ENCODE measurements around the gene AIFM3.

AIFM3 gene

DNA sequence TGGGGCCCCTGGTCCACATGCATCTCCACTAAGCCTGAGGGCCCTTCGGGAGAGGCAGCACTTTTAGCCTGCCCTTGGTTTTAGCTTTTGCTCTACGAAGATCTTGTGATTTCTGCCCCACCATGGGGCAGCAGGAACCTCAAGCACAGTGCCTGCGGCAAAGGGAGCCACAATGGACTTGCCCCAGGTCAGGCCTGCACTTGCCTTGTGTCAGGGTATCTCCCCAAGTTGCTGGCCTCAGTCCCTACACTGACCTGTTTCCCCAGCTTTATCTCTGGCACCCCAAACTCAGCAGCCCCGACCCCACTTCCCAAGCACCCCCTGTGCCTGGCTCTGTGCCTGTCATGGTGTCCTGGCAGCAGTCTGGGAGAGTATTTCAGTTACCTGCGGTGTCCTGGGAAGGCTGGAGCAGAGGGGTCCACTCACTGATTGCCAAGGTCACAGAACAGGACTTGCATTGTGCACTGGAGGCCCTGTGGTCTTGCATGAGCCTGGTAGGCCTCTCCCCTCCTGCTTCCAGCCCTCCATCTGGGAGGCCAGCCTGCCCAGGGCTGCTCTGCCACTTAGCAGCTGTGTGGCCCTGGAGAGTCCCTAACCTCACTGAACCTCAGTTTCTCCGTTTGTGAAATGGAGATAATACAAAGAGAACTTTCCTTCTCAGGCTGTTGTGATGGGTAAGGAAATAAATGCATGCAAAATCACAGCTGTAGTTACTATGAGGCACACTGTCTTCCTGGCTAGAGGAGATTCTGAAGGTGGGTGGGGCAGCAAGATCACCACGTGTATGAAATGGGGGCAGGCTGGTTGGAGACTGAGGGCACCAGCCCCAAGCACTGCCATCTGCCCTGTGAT lies 3.6 kb upstream of the AIFM3 start:
- TF ChIP-seq, protein P1, sequence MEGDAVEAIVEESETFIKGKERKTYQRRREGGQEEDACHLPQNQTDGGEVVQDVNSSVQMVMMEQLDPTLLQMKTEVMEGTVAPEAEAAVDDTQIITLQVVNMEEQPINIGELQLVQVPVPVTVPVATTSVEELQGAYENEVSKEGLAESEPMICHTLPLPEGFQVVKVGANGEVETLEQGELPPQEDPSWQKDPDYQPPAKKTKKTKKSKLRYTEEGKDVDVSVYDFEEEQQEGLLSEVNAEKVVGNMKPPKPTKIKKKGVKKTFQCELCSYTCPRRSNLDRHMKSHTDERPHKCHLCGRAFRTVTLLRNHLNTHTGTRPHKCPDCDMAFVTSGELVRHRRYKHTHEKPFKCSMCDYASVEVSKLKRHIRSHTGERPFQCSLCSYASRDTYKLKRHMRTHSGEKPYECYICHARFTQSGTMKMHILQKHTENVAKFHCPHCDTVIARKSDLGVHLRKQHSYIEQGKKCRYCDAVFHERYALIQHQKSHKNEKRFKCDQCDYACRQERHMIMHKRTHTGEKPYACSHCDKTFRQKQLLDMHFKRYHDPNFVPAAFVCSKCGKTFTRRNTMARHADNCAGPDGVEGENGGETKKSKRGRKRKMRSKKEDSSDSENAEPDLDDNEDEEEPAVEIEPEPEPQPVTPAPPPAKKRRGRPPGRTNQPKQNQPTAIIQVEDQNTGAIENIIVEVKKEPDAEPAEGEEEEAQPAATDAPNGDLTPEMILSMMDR (IDR thresholded peaks at IDR 0.05) = no peak
- no peak for TF ChIP-seq ZFX (IDR thresholded peaks at IDR 0.05; ENCODE audit: borderline replicate concordance)
- H3K27ac ChIP-seq = no peak overlapping the region

DNA sequence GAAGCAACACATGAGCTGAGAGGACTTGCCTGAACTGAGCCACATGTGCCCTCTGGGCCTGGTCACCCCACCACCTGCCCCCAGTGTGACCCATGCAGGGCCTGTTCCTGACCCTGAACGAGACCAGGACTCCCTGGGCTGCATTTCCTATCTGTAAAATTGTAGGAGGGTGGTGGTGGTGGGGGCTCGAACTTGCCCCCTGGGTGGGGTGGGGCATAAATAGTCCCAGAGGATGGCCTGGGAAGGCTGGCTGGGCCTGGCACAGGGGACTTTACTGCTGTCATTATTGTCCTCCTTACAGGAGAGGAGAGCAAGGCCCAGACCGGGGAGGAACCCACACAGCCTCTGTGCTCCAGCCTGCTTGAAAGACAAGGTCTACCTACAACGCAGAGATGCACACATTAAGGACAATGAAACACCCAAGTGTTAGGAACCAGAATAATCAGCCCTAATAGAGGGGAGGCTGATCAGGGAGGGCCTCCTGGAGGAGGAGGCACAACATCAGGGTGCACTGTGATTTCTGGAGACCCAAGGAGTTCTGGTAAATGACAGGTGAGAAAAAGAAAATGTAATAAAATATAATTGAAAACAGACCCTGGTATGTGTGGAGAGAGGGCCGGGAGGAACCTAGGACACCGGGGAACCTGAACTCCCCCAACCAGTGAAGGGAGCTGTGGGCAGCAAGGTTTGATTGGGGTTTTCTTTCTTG lies 2.8 kb upstream of the AIFM3 start:
- H3K27ac ChIP-seq = no peak overlapping the region
- TF ChIP-seq, protein P1 (IDR thresholded peaks at IDR 0.05) = no peak
- no peak for TF ChIP-seq ZFX (IDR thresholded peaks at IDR 0.05; ENCODE audit: borderline replicate concordance)

DNA sequence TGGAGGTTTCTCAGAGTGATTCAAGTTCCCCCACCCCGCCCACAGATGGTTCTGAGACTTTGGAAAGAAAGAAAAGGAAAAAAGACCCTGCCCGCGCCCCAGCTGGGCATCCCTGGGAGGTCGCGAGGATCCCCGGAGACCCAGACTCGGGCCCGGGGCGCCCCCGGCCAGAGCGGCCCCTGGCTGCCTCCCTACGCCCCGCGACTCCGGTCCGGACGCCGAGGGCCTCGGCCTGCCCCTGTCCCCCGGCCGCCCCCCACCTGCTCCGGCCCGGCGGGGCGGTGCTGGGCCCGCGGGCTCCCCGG lies 2.3 kb upstream of the AIFM3 start:
- no peak for TF ChIP-seq ZFX (IDR thresholded peaks at IDR 0.05; ENCODE audit: borderline replicate concordance)
- TF ChIP-seq, protein P1 (IDR thresholded peaks at IDR 0.05) = no peak
- H3K27ac ChIP-seq = no peak overlapping the region

DNA sequence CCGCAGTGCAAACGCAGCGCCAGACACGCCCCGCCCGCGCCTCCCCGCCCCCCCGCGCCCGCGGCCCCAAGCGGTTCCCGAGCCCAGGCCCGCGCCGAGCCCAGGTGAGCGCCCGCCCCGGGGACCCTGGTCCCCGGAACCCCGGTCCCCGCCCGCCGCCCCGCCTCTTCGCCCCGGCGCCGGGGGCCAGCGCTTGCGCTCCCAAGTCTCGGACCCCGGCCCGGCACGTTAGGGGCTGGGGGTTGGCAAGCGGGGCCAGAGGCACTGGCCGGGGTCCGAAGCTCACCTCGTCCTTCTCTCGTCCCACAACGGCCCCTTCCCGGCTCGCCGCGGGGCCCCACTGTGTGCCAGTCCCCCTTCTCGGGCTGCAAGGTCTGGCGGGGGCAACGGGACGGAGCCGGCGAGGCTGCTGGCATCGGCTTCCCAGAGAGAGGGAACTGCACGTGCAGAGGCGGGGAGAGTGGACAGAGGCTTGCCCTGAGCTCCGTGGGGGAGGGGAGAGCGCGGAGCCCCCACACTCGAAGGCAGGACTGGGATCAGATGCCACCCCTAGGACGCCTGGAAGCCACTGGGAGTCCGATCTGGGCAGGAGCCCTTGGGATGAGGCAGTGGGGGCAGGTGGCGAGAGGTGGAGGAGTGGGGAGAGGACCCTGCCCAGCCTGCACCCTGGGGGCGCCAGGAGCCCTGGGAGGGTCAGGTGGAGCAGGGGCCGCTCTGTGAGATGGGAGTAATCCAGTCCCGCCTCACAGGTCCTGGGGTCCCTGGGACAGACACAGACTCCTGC lies 1.8 kb upstream of the AIFM3 start:
- no peak overlapping the region for H3K27ac ChIP-seq
- TF ChIP-seq ZFX (IDR thresholded peaks at IDR 0.05; ENCODE audit: borderline replicate concordance) = no peak

DNA sequence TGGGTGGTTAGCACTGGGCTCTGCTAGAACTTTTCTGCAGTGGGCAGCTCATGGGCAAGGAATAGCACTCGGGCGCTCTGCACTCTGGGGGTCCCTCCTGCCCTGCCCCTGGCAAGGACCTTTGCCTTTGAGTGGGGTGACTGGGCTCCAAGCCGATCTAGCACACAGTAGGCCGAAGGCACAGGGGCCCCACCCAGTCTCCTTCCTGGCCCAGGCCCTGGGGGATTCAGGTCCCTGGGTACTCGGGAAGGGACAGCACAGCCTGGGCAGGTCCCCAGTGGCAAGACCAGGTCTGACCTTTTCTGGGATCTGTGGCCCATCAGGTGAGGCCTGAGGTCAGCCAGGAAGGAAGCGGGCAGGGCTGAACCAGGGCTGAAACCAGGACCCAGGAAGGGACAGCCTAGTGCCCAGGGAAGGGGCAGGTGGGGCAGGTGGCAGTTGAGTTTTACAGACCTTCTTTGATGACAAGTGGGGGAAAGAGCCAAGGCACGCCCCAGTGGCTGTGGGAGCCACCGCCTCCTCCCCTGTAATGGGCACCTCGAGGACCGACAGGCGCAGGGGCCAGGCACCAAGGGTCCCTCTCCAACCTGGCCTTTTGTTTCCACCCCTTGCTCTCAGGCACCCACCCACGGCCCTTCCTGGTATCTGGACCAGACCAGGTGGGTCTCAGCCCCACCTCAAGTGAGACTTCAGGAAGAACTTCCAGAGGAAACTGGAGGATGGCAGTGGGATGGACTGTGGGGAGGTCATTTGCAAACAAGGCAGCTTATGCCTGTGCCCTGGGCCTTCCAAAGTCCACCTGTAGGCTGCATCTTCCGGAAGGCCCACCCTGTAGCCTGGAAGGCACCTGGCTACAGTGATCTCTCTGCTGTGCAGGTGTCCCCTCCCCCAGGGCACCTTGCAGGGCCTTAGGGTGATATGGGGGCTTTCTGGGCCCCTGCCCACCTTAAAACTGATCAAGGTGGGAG lies 883 bp upstream of the AIFM3 start:
- TF ChIP-seq, protein P1 (IDR thresholded peaks at IDR 0.05) = no peak
- no peak for TF ChIP-seq ZFX (IDR thresholded peaks at IDR 0.05; ENCODE audit: borderline replicate concordance)
- no peak overlapping the region for H3K27ac ChIP-seq

DNA sequence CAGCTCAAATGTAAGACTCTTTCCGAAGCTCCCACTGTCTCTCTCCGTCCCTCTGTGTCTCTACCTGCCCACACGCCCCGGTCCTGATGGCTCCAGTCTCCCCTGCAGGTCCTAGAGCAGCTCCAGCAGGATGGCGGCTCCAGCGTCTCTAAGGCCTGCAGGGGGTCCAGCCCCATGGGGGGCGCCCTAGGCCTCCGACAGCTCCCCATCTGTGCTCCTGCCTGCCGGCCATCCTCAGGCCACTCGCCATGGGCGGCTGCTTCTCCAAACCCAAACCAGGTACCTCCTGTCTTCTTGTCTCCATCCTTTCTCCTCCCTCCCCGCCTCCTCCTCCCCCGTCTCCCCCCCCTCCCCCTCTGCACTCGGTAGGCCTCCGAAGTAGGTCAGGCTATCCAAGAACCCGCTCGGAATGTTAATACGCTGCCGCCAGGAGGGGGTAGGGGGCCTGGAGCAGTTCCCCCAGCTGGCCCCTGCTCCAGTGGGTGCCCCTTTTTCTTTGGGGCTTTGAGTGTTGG lies 699 bp downstream of the AIFM3 start:
- H3K27ac ChIP-seq = no peak overlapping the region
- no peak for TF ChIP-seq ZFX (IDR thresholded peaks at IDR 0.05; ENCODE audit: borderline replicate concordance)
- TF ChIP-seq, protein P1 (IDR thresholded peaks at IDR 0.05) = no peak
